Measurements from ENCODE around the gene HEY2.

GRCh38 chr6:125802383-125802782 lies 53.0 kb downstream of the HEY2 start:
- TF ChIP-seq CTCF (IDR thresholded peaks at IDR 0.05; ENCODE audit: low read depth, low read length, poor library complexity, severe bottlenecking) (no peak), EZH2phosphoT487 (IDR thresholded peaks at IDR 0.05; ENCODE audit: borderline replicate concordance, low read length) (no peak)
